Mammary epithelial cell (primary cell): ENCODE measurements around the gene FOXN3.

ENCODE experiments used
- CTCF ChIP-seq, 2 donors: IDR thresholded peaks in 1 of 2; conservative IDR thresholded peaks in 1 of 2; 2 replicates each; pipeline ENCODE4 v1.5.1; 2011 to 2012; ENCODE audit warnings: inconsistent platforms in 2 of 2, low read length in 2 of 2, mild to moderate bottlenecking in 2 of 2, control low read depth in 1 of 2, low read depth in 1 of 2; ENCODE audit not compliant: insufficient read depth in 1 of 2; ENCODE audit errors: extremely low read depth in 1 of 2
- EZH2 ChIP-seq: IDR thresholded peaks from 2 replicates; pipeline ENCODE4 v1.6.1; 2012; ENCODE audit warnings: low read length, inconsistent platforms, borderline replicate concordance

GRCh38 chr14:89416002-89416995 lies 734 bp downstream of the FOXN3 start:
- TF ChIP-seq CTCF (conservative IDR thresholded peaks at IDR 0.05 in 1 of 2, IDR thresholded peaks at IDR 0.05 in 1 of 2; ENCODE audit: extremely low read depth in 1 of 2, insufficient read depth in 1 of 2, low read depth in 1 of 2, low read length in 2 of 2) (no peak), EZH2 (no peak)
